Pancreas (tissue), 10 donors: ENCODE data around the gene ELMOD1. TPM values are rescaled to one million over a fixed set of nuclear protein-coding genes. Genes with fewer than 3 reads are reported as not detected.
A peak's percentile ranks its signal among the peaks of the same experiment; 100 is the strongest.
"Not testable (repeated sequence)": the region's sequence is repeated elsewhere in the genome, so short reads cannot be mapped to it uniquely, and the experiment has no call there.

ENCODE experiments used
- ATAC-seq, 4 donors: fragments of 200-7000 bp; cut with Tn5 transposase; one replicate each; pipeline versions ENCODE4 v1.8.0 to v1.9.1; 2020; ENCODE audit warnings: mild to moderate bottlenecking in 4 of 4, moderate library complexity in 4 of 4
- DNase-seq, 6 donors: peaks; one replicate each; pipeline ENCODE4 v3.0.0-alpha.2; 2020
- FAIRE-seq: peaks from 2 replicates; lab custom pipeline; 2012; peaks lifted over from hg19 to GRCh38; lab: Jason Lieb, UNC
- H3K27ac ChIP-seq, 4 donors: fragments of 200-600 bp; sonication (generic); 1 replicate in 3 of 4; 2 replicates in 1 of 4; pipeline versions ENCODE4 v1.5.0 to v1.8.0; 2020
- H3K27me3 ChIP-seq, 4 donors: fragments of 200-600 bp; one replicate each; pipeline ENCODE4 v1.8.0; 2021
- H3K36me3 ChIP-seq, 3 donors: fragments of 200-600 bp; sonication (generic) in 1 of 3; one replicate each; pipeline versions ENCODE4 v1.5.0 to v1.8.0; 2020 to 2021
- H3K4me1 ChIP-seq, 3 donors: fragments of 200-600 bp; one replicate each; pipeline ENCODE4 v1.8.0; 2021
- H3K4me3 ChIP-seq, 4 donors: fragments of 200-600 bp; sonication (generic) in 2 of 4; one replicate each; pipeline versions ENCODE4 v1.5.0 to v1.8.0; 2020 to 2021
- H3K9me3 ChIP-seq, 4 donors: fragments of 200-600 bp; one replicate each; pipeline ENCODE4 v1.8.0; 2021
- CTCF ChIP-seq, 4 donors: fragments of 200-600 bp; sonication (generic) in 3 of 4; IDR thresholded peaks; one replicate each; pipeline versions ENCODE4 v1.5.0 to v1.8.0; 2021; ENCODE audit warnings: antibody characterized with exemption in 4 of 4
- WGBS, 2 donors: extraction: QIAGEN DNeasy Blood & Tissue Kit; methylation state at CpG; one replicate each; pipeline ENCODE4 v1.1.7; 2013; 5-methylcytosine and 5-hydroxymethylcytosine counted together
- intact Hi-C, 3 donors: fragments of 100-400 bp; cut with DNase I; formaldehyde crosslinking; loops; one replicate each; pipeline versions ENCODE4 v1.11.1 to v1.14.2; 2022
- polyA plus RNA-seq, 2 donors: library from polyadenylated mRNA; stranded (reverse); fragments of 200-250 nt; gene quantifications; one replicate each; pipeline ENCODE4 v1.2.3, GENCODE V29; 2013
- total RNA-seq, 6 donors: library from RNA; stranded (reverse); fragmentation: NEBNext Ultra II Directional in 4 of 6; extraction: Animal tissue kit (Norgen Biotek cat#: 25700) in 4 of 6; gene quantifications; one replicate each; pipeline versions ENCODE4 v1.2.1 to v1.2.4, GENCODE V29; 2021 to 2023
- donor health status: healthy with polysubstance abuse.
- donor health status: DM: no; HTN: no; CAD: no; lungs with moderate emphysema.
- donor health status: DM: no; HTN: no; CAD: no.
- donor health status: control.
- donor health status: control.
- donor health status: Bipolar disorder and iron deficiency.
- donor health status: DM: yes; HTN: yes; CAD: no.
- donor health status: DM: no; HTN: no; CAD: no.
- donor health status: DM: no; HTN: no; CAD: no.
- donor health status: DM: yes; HTN: yes; CAD: no.

Gene ELMOD1
- total and polyA plus RNA-seq, 8 donors, result 0.09 to 0.12 TPM; not detected in 6

DNA sequence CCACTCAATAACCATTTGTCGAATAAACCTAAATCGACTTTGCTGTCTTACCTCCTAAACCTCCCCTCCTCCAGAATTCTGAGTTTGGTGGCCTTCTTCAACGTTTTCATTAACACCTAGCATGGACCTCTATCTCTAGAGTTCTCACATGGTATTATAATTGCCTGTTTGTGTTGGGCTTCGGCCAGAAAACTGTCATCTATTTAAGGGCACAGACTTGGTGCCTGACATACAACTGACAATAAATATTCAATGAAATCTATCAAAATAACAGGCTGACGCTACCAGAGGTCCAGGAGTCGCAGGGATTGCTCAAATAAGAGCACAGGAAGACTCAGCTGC, 26.1 kb upstream of the ELMOD1 start:
- H3K9me3 ChIP-seq, result no peaks in the 10 kb centered on the region
- ATAC-seq (peak in 2 of 4 donors; percentile 7 to 11), DNase-seq (no peak), FAIRE-seq (no peak)
- H3K27me3 ChIP-seq, result no peaks in the 10 kb centered on the region
- WGBS, 2 donors, result 6 to 8% methylated on average over 6 of the region's 6 CpGs
- intact Hi-C loops, result loop anchor here in 1 of 3 donors (5.0 kb wide), 1 partner anchor 127 kb away; no protein-coding TSS in a partner anchor
- TF ChIP-seq CTCF (IDR thresholded peaks at IDR 0.05), result no peak
- H3K27ac ChIP-seq, result peak overlapping the region in 3 of 4 donors; percentile 18 to 79 (median 75)
- no peaks in the 10 kb centered on the region for H3K36me3 ChIP-seq
- H3K4me3 ChIP-seq, result peak overlapping the region; percentile 61 to 86 (median 76)
- H3K4me1 ChIP-seq, result no peaks in the 10 kb centered on the region

DNA sequence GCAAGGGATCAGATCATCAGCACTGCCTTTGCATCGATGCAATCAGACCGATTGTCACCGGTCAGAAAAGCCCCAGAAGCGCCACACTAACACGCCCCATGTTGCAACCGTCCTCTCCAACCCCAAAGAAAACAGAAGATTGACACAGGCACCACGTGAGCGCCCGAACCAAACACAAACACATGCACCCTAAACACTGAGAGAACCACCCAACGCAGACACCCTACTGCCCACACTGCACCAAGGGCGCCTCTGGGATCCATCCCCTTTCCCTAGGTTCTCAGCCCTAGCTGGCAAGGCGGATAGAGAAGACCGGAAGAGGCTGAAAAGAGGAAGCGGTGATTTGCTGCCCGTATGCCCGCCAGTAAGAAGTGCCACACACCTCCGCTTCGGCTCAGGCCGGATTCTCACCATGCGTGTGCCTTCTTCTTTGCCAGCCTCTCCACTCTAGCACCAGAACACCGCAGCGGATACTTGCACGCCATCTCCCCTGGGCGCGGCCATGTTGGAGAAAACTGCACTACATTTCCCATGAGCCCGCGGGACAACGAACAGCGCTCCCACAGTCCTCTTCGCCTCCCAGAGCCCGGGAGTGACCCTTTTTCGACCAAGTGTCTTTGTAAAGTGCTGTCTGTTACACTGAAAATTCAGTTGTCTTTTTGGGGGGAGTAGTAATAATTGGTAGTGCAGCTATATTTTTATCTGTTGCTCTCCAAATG, 25.6 kb upstream of the ELMOD1 start, which contains the start of gene ALKBH8:
ALKBH8 (minus strand) TSS at position 517 of the 719 bp plus-strand sequence. CDS start 4,842 bp downstream, outside the sequence.
- no peak for FAIRE-seq
- WGBS, 2 donors, result 0% methylated on average over 32 of the region's 32 CpGs
- intact Hi-C loops, result loop anchor here in 1 of 3 donors (5.0 kb wide), 1 partner anchor 127 kb away; no protein-coding TSS in a partner anchor

DNA sequence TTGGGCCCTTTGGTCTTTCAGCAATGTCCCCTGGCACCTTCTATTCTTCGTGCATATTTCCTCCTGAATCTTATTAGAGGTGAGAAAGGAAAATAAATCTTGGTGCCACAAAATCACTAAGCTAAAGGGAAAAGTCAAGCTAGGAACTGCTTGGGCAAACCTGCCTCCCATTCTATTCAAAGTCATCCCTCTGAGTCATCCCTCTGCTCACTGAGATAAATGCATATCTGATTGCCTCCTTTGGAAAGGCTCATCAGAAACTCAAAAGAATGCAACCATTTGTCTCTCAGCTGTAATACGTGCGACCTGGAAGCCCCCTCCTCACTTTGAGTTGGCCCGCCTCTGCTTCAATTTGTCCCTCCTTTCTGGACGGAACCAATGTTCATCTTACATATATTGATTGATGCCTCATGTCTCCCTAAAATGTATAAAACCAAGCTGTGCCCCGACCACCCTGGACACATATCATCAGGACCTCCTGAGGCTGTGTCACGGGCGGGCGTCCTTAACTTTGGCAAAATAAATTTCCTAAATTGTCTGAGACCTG, 24.9 kb upstream of the ELMOD1 start:
- intact Hi-C loops, result loop anchor here in 1 of 3 donors (5.0 kb wide), 1 partner anchor 126 kb away; no protein-coding TSS in a partner anchor
- H3K9me3 ChIP-seq, H3K27me3 ChIP-seq, FAIRE-seq, H3K4me1 ChIP-seq, H3K36me3 ChIP-seq, DNase-seq: not testable (repeated sequence)
- Histone ChIP-seq H3K4me3 (peak overlapping the region; percentile 61 to 86 (median 76)), H3K27ac (peak overlapping the region in 3 of 4 donors; percentile 8 to 79 (median 75))
- ATAC-seq, result peak; percentile 22 to 36 (median 26)
- 53 to 56% methylated on average over 9 of the region's 9 CpGs for WGBS, 2 donors

More for the DNA sequence above, 25.6 kb upstream of the ELMOD1 start, which contains the start of gene ALKBH8:
- peak within 1 kb of the TSS; percentile 8 to 79 (median 46) for H3K27ac ChIP-seq
- no peak for TF ChIP-seq CTCF (IDR thresholded peaks at IDR 0.05)
- peak; percentile 97 to 99 (median 98) for ATAC-seq
- H3K9me3 ChIP-seq, result no peaks in the 10 kb centered on the region
- peak; percentile 55 to 82 (median 70) for DNase-seq
- peak within 1 kb of the TSS; percentile 61 to 86 (median 76) for H3K4me3 ChIP-seq
- no peaks in the 10 kb centered on the region for H3K4me1 ChIP-seq
- no peaks in the 10 kb centered on the region for H3K36me3 ChIP-seq
- H3K27me3 ChIP-seq, result no peaks in the 10 kb centered on the region

DNA sequence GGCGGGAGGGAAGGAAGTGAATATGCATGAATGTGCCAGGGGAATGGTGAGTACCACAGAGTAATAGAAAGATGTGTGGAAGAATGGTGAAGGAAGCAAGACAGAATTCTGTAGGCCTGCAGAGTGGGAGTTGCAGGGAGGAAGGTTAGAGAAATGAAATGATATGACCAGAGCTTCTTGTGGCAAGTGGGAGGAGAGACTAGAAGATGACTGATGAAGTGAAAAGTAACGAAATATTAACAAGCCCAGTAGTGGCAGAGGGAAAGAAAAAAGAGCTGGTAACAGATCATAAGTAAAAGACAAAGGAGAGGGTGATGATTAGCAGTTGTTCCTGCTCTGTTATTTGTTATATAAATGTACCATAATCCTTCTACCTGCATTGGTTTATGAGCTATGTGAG, 24.4 kb upstream of the ELMOD1 start:
- no peak overlapping the region for H3K27ac ChIP-seq
- no peaks in the 10 kb centered on the region for H3K4me1 ChIP-seq
- 75 to 85% methylated on average over 2 of the region's 2 CpGs for WGBS, 2 donors
- FAIRE-seq (no peak), DNase-seq (no peak), ATAC-seq (no peak)
- no peaks in the 10 kb centered on the region for H3K27me3 ChIP-seq
- H3K4me3 ChIP-seq, result no peak overlapping the region
- H3K36me3 ChIP-seq, result no peaks in the 10 kb centered on the region
- TF ChIP-seq CTCF (IDR thresholded peaks at IDR 0.05), result no peak
- intact Hi-C loops, result loop anchor here in 1 of 3 donors (5.0 kb wide), 1 partner anchor 126 kb away; no protein-coding TSS in a partner anchor
- no peaks in the 10 kb centered on the region for H3K9me3 ChIP-seq

DNA sequence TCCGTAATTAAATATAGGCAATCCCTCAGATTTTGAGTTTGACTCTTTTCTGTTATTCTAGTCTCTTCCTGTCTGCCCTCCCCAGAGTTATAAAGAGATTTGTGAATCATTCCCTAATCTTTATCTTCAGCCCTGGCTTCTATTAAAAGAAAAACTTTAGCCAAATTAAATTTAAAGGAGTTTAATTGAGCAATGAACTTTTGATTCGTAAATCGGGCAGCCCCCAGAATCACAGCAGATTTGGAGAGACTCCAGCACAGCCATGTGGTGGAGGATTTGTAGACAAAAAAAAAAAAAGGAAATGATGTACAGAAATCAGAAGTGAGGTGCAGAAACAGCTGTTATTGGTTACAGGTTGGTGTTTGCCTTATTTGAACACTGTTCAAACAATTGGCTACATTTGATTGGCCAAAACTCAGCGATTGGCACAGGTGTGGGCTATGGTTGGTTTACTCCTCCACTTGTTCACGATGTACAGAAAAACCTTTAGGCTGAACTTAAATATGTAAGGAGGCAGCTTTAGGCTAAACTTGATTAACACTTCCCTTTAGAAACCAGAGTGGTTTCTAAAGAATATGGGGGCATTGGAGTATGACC, 23.1 kb upstream of the ELMOD1 start:
- intact Hi-C loops, result loop anchor here in 1 of 3 donors (5.0 kb wide), 1 partner anchor 124 kb away; no protein-coding TSS in a partner anchor
- Histone ChIP-seq H3K27ac (no peak overlapping the region), H3K9me3 (no peaks in the 10 kb centered on the region), H3K4me1 (no peaks in the 10 kb centered on the region), H3K4me3 (no peak overlapping the region), H3K36me3 (no peaks in the 10 kb centered on the region), H3K27me3 (no peaks in the 10 kb centered on the region)
- no peak for ATAC-seq
- no peak for FAIRE-seq
- TF ChIP-seq CTCF (IDR thresholded peaks at IDR 0.05), result no peak
- DNase-seq, result no peak
- 49 to 56% methylated on average over 5 of the region's 5 CpGs for WGBS, 2 donors
